HepG2 (cell line): ENCODE data around the gene RBM47. TPM values are rescaled to one million over a fixed set of nuclear protein-coding genes. Genes with fewer than 3 reads are reported as not detected.

Experiments used
- ATF5 ChIP-seq: sonication (generic); formaldehyde crosslinking; IDR thresholded peaks from 2 replicates; pipeline ENCODE4 v1.4.0; 2020; ENCODE audit warnings: mild to moderate bottlenecking, low read depth, missing genetic modification reagents
- ATRX ChIP-seq: sonication (generic); formaldehyde crosslinking; IDR thresholded peaks from 2 replicates; pipeline ENCODE4 v1.4.0; 2020; ENCODE audit warnings: missing genetic modification reagents, borderline replicate concordance
- GABPA ChIP-seq, 2 experiments: IDR thresholded peaks; 2 replicates each; pipeline ENCODE4 v1.6.1; 2011 to 2016; ENCODE audit warnings: low read depth in 2 of 2, low read length in 1 of 2, missing biosample characterization in 1 of 2, missing genetic modification characterization in 1 of 2
- ISL2 ChIP-seq: sonication (generic); formaldehyde crosslinking; IDR thresholded peaks from 2 replicates; pipeline ENCODE4 v1.5.0; 2020; ENCODE audit warnings: missing genetic modification reagents
- MAFF ChIP-seq: IDR thresholded peaks from 2 replicates; pipeline ENCODE4 v1.6.1; 2011; ENCODE audit warnings: low read depth, low read length, improper control_type of control experiment
- NFIC ChIP-seq: IDR thresholded peaks from 2 replicates; pipeline ENCODE4 v1.6.1; 2012; ENCODE audit warnings: mild to moderate bottlenecking, low read length, inconsistent platforms
- NFYB ChIP-seq: sonication (generic); formaldehyde crosslinking; IDR thresholded peaks from 2 replicates; pipeline ENCODE4 v1.4.0; 2020; ENCODE audit warnings: missing genetic modification reagents
- RNF2 ChIP-seq: fragments of 450-650 bp; conservative IDR thresholded peaks from 2 replicates; pipeline ENCODE4 v1.6.1; 2016; ENCODE audit warnings: low read depth
- SP140L ChIP-seq: sonication (generic); formaldehyde crosslinking; IDR thresholded peaks from 2 replicates; pipeline ENCODE4 v1.4.0; 2020; ENCODE audit warnings: missing genetic modification reagents, borderline replicate concordance
- SUZ12 ChIP-seq: fragments of 150-350 bp; IDR thresholded peaks from 2 replicates; pipeline ENCODE4 v1.6.1; 2014; ENCODE audit warnings: low read depth, low read length
- TCF7L2 ChIP-seq: IDR thresholded peaks from 2 replicates; pipeline ENCODE4 v1.6.1; 2011; ENCODE audit warnings: mild to moderate bottlenecking, low read depth, low read length, moderate library complexity
- TIGD3 ChIP-seq: sonication (generic); formaldehyde crosslinking; IDR thresholded peaks from 2 replicates; pipeline ENCODE4 v1.5.1; 2020; ENCODE audit warnings: mild to moderate bottlenecking, missing genetic modification reagents, borderline replicate concordance
- YEATS4 ChIP-seq: sonication (generic); formaldehyde crosslinking; IDR thresholded peaks from 2 replicates; pipeline ENCODE4 v1.4.0; 2020; ENCODE audit warnings: missing genetic modification reagents, borderline replicate concordance
- ZC3H4 ChIP-seq: sonication (generic); formaldehyde crosslinking; IDR thresholded peaks from 2 replicates; pipeline ENCODE4 v1.4.0; 2020; ENCODE audit warnings: missing genetic modification reagents, borderline replicate concordance
- ZNF232 ChIP-seq: sonication (generic); formaldehyde crosslinking; IDR thresholded peaks from 2 replicates; pipeline ENCODE4 v1.4.0; 2020; ENCODE audit warnings: missing genetic modification reagents, borderline replicate concordance
- ZNF260 ChIP-seq: sonication (generic); formaldehyde crosslinking; IDR thresholded peaks from 2 replicates; pipeline ENCODE4 v1.4.0; 2020; ENCODE audit warnings: missing genetic modification reagents, low read depth, mild to moderate bottlenecking, borderline replicate concordance
- ZNF264 ChIP-seq: sonication (generic); formaldehyde crosslinking; IDR thresholded peaks from 2 replicates; pipeline ENCODE4 v1.4.0; 2020; ENCODE audit warnings: missing genetic modification reagents
- ZNF326 ChIP-seq: sonication (generic); formaldehyde crosslinking; IDR thresholded peaks from 2 replicates; pipeline ENCODE4 v1.4.0; 2020; ENCODE audit warnings: missing genetic modification reagents, borderline replicate concordance
- ZNF329 ChIP-seq: sonication (generic); formaldehyde crosslinking; IDR thresholded peaks from 2 replicates; pipeline ENCODE4 v1.9.0; 2021; ENCODE audit warnings: low read depth, mild to moderate bottlenecking, missing genetic modification reagents
- ZNF468 ChIP-seq: sonication (generic); formaldehyde crosslinking; IDR thresholded peaks from 2 replicates; pipeline ENCODE4 v1.8.0; 2022; ENCODE audit warnings: mild to moderate bottlenecking, moderate library complexity, missing genetic modification reagents
- ZNF550 ChIP-seq: sonication (generic); formaldehyde crosslinking; IDR thresholded peaks from 2 replicates; pipeline ENCODE4 v1.4.0; 2020; ENCODE audit warnings: mild to moderate bottlenecking, missing genetic modification reagents, borderline replicate concordance
- ZNF878 ChIP-seq: sonication (generic); formaldehyde crosslinking; IDR thresholded peaks from 2 replicates; pipeline ENCODE4 v1.8.1; 2023; ENCODE audit warnings: mild to moderate bottlenecking, missing genetic modification reagents, moderate library complexity
- ZSCAN31 ChIP-seq: sonication (generic); formaldehyde crosslinking; IDR thresholded peaks from 2 replicates; pipeline ENCODE4 v1.5.0; 2020; ENCODE audit warnings: low read depth, mild to moderate bottlenecking, missing genetic modification reagents
- polyA plus RNA-seq, 8 experiments: library from polyadenylated mRNA; depleted of rRNA in 3 of 8; stranded (reverse) in 7 of 8; unstranded in 1 of 8; fragments of >200 nt; fragmentation: Illumina TruSeq in 4 of 8; extraction: Trizol in 4 of 8; gene quantifications; 2 replicates each; pipeline versions ENCODE4 v1.2.1 to v1.2.3, GENCODE V29; 2011 to 2016; ENCODE audit warnings: low read depth in 4 of 8, missing spikeins in 1 of 8, mixed read lengths in 1 of 8; ENCODE audit not compliant: insufficient read depth in 1 of 8
- total RNA-seq, 5 experiments: library from RNA; depleted of rRNA; stranded (reverse); fragments of >200 nt; fragmentation: Illumina TruSeq; extraction: Trizol; gene quantifications; 2 replicates each; pipeline ENCODE4 v1.2.3, GENCODE V29; 2016; ENCODE audit warnings: low read depth in 1 of 5
- TF ChIP-seq, protein P1 (sequence below): sonication (generic); formaldehyde crosslinking; IDR thresholded peaks from 2 replicates; pipeline ENCODE4 v1.5.1; 2020; ENCODE audit warnings: missing genetic modification reagents, mild to moderate bottlenecking, borderline replicate concordance
- TF ChIP-seq, protein P2 (sequence below): sonication (generic); formaldehyde crosslinking; conservative IDR thresholded peaks from 2 replicates; pipeline ENCODE4 v1.8.1; 2023; ENCODE audit warnings: missing genetic modification reagents
- TF ChIP-seq, protein P3 (sequence below): IDR thresholded peaks from 2 replicates; pipeline ENCODE4 v1.6.1; 2016; ENCODE audit warnings: missing genetic modification reagents, missing compliant biosample characterization

RBM47 gene
- total and polyA plus RNA-seq, 2 of the 13 experiments (the other 11 are each of a cell fraction or from before 2014, with no cell fraction given): 1.2 to 2.5 TPM

DNA sequence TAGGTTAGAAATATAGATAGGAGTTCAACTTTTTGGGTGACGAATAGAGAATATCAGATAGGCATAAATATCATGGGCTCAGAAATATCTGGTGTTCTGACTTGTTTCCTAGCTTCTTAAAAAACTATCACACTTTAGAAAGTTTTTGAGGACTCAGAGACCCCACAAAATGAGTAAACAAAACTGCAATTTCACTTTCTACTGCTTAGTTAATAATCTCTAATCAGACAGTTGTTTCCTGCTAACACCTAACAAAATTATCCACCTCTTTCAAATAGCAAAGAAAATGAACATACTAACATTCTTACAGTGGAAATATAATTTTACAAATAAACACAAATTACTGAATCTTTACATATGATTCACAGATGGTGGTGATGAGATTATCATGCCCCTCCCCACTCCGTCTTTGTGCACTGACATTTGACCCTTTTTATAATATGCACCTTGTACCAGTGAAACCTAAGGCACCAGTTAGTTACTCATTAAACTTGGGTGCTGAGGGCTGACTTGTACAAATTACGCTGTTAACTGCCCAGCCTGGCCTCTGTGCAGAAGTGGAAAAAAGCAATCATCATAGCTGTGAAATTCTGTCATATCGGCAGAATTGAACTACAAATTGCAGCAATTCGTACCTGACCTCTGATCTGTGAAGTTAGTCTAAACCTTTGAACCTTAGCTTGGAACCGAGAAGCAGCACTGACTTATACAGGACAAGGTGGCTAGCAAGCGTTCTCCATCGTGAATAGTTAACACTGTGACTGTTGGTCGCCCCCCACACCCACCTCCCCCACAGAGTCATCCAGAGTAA lies 155.9 kb downstream of the RBM47 start (continued):
- TF ChIP-seq GABPA (IDR thresholded peaks at IDR 0.05; ENCODE audit: low read depth, low read length) (no peak), GABPA (CRISPR knock-in tag; IDR thresholded peaks at IDR 0.05; ENCODE audit: low read depth) (no peak; the same call in 1 of the 2 replicates), ZNF260 (CRISPR knock-in tag) (no peak), ZNF264 (CRISPR knock-in tag) (no peak), RNF2 (no peak), SUZ12 (no peak), ZNF550 (CRISPR knock-in tag) (no peak), TIGD3 (CRISPR knock-in tag) (no peak), ZNF329 (peak; percentile 42; the same call in 1 of the 2 replicates), TCF7L2 (no peak), ATF5 (CRISPR knock-in tag) (no peak), NFYB (CRISPR knock-in tag) (no peak), ISL2 (peak; percentile 56; the same call in 1 of the 2 replicates), ZNF326 (CRISPR knock-in tag) (no peak), SP140L (no peak), ATRX (CRISPR knock-in tag) (no peak), ZC3H4 (no peak), ZNF878 (0 out of 2 replicates have a peak, but pooled peaks have one; percentile 41), MAFF (peak; percentile 99), NFIC (0 out of 2 replicates have a peak, but pooled peaks have one; percentile 62), YEATS4 (no peak), ZSCAN31 (CRISPR knock-in tag) (no peak), ZNF468 (CRISPR knock-in tag) (no peak), ZNF232 (CRISPR knock-in tag) (0 out of 2 replicates have a peak, but pooled peaks have one; percentile 27)
- TF ChIP-seq, protein P1, sequence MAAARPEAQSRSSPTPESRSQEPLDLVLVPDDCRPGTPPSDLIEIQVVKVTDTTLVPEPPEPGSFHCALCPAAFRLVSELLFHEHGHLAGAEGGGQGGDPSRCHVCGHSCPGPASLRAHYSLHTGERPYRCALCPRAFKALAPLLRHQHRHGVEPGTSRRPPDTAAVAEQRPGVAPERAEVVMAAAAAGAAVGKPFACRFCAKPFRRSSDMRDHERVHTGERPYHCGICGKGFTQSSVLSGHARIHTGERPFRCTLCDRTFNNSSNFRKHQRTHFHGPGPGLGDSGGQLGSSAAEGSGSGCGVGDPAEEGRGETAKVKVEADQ (CRISPR knock-in tag): no peak
- TF ChIP-seq, protein P2, sequence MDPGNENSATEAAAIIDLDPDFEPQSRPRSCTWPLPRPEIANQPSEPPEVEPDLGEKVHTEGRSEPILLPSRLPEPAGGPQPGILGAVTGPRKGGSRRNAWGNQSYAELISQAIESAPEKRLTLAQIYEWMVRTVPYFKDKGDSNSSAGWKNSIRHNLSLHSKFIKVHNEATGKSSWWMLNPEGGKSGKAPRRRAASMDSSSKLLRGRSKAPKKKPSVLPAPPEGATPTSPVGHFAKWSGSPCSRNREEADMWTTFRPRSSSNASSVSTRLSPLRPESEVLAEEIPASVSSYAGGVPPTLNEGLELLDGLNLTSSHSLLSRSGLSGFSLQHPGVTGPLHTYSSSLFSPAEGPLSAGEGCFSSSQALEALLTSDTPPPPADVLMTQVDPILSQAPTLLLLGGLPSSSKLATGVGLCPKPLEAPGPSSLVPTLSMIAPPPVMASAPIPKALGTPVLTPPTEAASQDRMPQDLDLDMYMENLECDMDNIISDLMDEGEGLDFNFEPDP: no peak
- TF ChIP-seq, protein P3, sequence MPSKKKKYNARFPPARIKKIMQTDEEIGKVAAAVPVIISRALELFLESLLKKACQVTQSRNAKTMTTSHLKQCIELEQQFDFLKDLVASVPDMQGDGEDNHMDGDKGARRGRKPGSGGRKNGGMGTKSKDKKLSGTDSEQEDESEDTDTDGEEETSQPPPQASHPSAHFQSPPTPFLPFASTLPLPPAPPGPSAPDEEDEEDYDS (CRISPR knock-in tag): peak; percentile 41
